Activated naive CD4-positive, alpha-beta T cell treated with anti-CD3 and anti-CD28 coated beads, Interleukin-2, amount 50 U/mL, for 16 hours (primary cell): ENCODE data around the gene HOOK2.

Source experiments
- DNase-seq: peaks from one replicate; pipeline ENCODE4 v3.0.0-alpha.2; 2020

Gene HOOK2

GRCh38 chr19:12782424-12783290 lies 7.3 kb upstream of the HOOK2 start:
- DNase-seq: peak; percentile 89

GRCh38 chr19:12782174-12782423 lies 6.7 kb upstream of the HOOK2 start:
- DNase-seq: no peak

DNA sequence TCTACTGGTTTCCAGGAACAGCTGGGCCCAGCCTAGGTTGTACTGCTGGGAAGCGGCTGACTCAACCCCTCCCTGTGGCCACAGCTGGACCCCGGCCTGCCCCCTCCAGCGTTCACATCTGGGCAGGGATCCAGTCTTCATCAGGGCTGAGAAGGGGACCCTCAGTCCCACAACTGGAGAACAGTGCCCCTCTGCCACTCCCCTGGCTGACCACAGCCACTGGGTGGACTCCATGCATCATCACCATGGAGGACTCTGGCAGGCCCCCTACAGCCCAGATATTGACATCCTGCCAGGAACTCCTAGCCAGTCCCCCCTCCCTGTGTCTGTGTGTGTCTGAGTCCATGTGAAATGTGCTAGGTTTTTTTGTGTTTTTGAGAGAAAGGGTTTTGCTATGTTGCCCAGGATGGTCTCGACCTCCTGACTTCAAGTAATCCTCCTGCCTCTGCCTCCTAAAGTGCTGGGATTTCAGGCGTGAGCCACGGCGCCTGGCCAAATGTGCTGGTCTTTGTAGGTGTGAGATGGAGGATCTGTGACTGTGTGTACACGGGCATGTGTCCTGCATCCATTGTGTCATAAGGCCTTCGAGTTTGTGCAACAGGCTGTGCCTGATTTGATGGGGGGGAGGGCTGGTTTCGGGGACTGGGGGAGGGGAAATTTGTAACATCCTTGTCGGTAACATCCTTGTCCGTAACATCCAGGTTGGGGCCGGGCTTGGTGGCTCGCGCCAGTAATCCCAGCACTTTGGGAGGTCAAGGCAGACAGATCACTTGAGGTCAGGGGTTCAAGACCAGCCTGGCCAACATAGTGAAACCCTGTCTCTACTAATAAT lies 4.0 kb upstream of the HOOK2 start:
- no peak for DNase-seq

GRCh38 chr19:12778905-12779161 lies 3.5 kb upstream of the HOOK2 start:
- DNase-seq: no peak

GRCh38 chr19:12778017-12778904 lies 2.9 kb upstream of the HOOK2 start:
- peak; percentile 48 for DNase-seq

DNA sequence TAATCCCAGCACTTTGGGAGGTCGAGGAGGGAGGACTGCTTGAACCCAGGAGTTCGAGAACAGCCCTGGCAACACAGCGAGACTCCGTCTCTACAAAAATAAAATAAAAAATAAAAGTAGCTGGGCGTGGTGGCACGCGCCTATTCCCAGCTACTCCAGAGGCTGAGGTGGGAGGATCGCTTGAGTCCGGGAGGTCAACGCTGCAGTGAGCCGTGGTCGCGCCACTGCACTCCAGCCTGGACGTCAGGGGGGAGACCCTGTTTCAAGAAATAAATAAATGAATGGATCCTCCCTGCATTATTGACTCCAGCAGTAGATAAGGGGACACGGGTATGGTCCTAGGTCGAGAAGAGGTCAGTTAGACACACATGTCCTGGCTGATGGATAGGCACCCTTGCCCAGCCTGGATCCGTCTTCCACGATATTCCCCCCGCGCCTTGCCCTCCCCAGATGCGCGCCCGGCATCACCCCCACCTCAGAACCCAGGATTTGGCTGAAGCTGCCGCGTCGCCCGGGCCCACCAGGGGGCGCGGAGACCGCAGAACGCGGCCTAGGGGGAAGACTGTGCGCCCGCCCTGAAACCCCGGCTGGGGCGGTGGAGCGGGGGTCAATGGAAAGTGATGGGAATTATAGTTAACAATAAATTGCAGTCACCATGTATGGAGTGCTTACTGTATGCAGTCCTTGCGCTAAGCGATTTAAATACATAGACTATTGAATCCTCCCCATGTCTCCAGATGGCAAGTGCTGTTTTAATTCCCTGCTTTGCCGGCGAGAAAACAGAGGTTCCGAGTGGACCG lies 2.1 kb upstream of the HOOK2 start:
- peak; percentile 83 for DNase-seq

- no peak for DNase-seq
Observed at GRCh38 chr19:12773571-12773970, 1.8 kb downstream of the HOOK2 start.

DNA sequence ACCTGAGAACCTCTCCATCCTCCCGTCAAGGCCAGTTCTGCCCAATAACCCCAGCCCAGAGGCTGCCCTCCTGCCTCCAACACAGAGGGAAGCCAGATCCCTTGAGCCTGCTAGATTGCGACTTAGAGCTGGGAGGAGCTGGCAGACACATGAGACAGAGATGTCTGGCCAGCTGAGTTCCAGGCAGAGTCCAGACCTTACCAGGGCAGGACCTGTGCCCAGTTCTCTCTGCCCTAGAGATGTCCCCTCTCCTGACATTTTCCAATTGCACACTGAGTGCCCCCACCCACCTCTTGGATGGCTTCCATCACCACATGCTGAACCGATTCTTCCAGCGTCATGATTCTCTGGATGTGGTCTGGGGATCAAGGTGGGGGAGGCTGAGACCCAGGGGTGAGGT lies 3.0 kb downstream of the HOOK2 start:
- DNase-seq: no peak

DNA sequence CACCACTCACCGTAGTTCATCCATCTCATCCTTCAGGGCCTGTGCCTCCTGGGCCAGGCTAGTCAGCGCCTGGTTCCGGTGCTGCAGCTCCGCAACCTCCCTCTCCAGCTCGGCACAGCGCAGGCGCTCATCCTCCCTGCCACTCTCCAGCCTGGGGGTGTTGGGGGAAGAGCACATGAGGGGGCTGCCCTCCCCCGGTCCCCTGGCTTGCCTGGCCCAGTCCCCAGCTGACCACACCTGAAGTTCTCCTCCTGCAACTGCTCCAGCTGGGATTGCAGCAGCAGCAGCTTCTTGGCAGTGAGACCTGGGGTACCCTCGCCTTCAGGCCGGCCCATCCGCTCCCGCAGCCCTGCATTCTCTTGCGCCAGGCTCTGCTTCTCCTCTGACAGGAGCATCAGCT lies 4.4 kb downstream of the HOOK2 start:
- DNase-seq: no peak

- peak; percentile 70 for DNase-seq
Observed at GRCh38 chr19:12769689-12770088, 5.7 kb downstream of the HOOK2 start.

DNA sequence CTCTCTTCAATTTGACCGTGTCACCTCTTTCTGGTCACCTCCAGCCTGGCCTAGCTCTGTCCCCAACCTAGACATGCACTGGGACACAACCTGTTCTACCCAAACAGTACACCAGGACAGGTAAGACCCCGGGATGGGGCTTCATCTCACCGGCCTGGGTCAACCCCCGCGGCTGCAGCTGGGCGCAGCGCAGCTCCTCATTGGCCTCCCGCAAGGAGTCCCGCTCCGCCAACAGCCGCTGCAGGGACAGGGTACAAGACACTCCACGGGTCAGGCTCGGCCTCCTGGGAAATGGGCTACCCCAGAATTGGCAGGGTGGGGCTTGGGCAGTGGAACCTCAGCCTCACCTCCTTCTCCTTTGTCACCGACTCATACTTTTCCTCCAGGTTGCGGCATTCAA lies 7.7 kb downstream of the HOOK2 start:
- no peak for DNase-seq

DNA sequence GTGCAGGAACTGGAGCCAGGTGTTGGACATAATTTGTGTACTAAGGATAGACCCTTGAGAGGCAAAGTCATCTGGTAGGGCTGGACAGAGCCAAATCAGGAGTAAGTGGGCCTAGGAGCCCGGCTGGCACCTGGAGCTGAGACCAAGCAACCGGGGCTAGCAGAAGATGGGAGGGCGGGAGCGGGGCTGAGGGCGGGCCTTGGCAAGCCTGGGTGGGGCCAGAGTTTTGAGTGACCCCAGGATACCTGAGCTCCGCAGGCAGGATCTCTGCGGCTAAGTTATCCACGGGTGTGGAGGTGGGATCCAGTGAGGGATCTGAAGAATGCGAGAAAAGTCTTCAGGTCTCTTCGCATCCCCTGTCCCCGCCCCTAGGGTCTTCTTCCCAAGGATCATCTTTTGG lies 8.2 kb downstream of the HOOK2 start:
- DNase-seq: no peak

DNA sequence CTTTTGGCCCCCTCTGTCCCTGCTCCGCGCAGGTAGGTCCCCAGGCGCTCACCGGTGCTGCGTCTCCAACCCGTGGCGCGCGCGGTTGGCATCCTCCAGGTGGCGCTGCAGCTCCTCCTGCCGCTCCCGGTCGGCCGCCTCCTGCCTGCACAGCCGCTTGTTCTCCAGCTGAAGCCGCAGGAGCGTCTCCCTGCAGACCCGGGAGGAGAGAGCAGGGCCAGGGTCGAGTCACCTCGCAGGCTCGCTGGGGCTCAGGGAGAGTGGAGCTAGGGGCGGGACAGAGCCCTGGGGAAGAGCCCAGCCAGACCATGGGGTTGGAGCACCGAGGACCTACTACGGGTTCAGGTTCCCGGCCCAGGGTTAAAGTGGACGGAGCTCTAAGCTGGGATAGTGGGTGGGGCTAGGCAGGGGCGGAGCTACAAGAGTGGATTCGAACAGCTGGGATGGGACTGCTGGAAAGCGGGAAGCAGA lies 9.3 kb downstream of the HOOK2 start:
- DNase-seq: no peak

DNA sequence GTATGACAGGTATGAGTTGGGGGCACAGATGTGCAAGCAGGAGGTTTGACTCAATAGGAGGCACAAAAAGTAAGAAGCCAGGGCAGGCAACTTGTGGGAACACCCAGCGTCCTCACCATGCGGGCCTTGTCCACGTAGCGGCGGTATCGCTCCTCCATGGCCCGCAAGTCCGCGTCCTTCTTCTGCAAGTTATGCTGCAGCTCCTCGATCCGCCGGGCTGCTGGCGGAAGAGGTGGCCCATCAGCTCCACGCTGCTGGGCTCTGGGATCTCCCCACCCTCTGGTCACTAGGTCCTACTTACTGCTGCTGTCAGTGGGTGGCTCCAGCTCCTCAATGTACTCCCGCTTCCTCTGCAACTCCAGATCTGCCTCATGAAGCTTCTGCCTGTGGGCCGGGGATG lies 10.7 kb downstream of the HOOK2 start:
- no peak for DNase-seq

DNA sequence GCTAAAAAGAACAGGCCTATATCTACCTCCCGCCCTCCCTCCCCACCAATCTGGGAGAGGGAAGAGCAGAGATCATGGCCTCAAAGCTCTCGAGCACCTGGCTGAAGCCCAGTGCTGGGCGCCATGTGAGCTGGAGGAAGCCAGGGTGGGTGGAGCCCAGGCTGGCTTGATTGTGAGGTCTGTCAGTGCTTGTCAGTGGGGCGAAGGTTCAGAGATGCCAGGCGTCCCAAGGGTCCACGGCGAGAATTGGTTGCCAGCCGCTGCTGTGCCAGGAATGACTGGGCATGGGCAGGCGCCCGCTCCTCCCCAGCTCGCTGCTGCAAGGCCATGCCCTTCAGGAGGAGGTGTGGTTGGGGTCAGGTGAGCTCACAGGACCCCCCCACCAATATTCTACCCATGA lies 12.3 kb downstream of the HOOK2 start:
- DNase-seq: no peak

GRCh38 chr19:12759686-12760085 lies 15.7 kb downstream of the HOOK2 start:
- DNase-seq: no peak

GRCh38 chr19:12757544-12758274 lies 17.6 kb downstream of the HOOK2 start:
- DNase-seq: peak; percentile 67

- no peak for DNase-seq
Observed at GRCh38 chr19:12756150-12756883, 19.0 kb downstream of the HOOK2 start.

DNA sequence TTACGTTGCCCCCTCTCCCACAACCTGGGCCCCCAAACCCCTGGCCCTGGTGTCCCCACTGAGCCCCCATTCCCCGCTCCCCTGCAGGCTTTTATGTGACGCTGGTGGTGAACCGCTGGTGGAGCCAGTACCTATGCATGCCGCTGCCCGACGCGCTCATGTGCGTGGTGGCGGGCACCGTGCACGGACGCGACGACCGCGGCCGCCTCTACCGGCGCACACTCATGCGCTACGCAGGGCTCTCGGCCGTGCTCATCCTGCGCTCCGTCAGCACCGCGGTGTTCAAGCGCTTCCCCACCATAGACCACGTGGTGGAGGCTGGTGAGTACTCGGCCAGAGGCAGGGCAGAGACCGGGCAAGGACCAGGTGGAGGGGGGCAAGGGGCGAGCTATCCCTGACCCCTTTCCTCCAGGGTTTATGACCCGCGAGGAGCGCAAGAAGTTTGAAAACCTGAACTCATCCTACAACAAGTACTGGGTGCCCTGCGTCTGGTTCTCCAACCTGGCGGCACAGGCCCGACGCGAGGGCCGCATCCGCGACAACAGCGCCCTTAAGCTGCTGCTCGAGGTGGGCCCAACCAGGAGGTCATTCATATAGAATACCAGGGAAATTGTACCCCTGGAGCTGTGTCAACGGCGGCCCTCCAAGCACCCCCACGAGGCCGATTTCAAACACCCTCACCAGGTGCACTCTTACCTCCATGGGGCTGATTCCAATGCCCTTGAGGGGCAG lies 20.7 kb downstream of the HOOK2 start:
- DNase-seq: no peak

DNA sequence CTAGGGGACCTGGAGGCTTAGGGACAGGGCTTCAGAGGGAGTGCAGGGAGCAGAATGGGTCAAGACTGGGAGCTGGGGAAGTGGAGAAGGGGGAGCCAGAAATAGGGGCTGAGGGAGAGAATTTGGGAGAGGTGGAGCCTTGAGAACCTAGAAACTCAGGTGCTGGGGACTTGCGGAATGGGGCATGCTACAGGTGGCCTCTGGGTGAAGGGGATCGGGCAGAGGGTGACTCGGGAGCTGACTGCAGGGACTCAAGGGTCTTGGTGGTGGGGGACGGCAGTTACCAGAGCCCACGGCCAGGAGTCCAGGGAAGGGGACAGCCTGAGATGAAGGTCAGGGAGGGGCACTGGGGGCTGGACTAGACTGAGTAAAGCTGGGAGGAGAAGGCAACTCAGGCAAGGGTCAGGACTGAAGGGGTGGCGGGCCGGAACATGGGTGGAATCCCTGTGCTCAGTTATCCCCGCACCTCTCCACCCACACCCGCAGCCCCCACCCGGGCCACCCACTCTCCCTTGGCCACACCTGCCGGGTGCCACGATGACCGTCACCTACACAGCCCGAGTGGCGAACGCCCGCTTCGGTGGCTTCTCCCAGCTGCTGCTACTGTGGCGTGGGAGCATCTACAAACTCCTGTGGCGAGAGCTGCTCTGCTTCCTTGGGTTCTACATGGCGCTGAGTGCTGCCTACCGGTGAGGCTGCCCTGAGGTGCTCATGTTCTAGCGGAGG lies 23.1 kb downstream of the HOOK2 start:
- no peak for DNase-seq
